NCI-H345 treated with DMSO at 0.1 percent for 48 hours (cell line): Measurements from ENCODE around the gene AGRN.
A peak's percentile ranks its signal among the peaks of the same experiment; 100 is the strongest.
"Not testable (repeated sequence)": the region's sequence is repeated elsewhere in the genome, so short reads cannot be mapped to it uniquely, and the experiment has no call there.

ENCODE experiments used
- DNase-seq: peaks from one replicate; lab custom pipeline; 2025; ENCODE audit not compliant: unreplicated experiment; lab: John Stamatoyannopoulos, UW

AGRN gene

DNA sequence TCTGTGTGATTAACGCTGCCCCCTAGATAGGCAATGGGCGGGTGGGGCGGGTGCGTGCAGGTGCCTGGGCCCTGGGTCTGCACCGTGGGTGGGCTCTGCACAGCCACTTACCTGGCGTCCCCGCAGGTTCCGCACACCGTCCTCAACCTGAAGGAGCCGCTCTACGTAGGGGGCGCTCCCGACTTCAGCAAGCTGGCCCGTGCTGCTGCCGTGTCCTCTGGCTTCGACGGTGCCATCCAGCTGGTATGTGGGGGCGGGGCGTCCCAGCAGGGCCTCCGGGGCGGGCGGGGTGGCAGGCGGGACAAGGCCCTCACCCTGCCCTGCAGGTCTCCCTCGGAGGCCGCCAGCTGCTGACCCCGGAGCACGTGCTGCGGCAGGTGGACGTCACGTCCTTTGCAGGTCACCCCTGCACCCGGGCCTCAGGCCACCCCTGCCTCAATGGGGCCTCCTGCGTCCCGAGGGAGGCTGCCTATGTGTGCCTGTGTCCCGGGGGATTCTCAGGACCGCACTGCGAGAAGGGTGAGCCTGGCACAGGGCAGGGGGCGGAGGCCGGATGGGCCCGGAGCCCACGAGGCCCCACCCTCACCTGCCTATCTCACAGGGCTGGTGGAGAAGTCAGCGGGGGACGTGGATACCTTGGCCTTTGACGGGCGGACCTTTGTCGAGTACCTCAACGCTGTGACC, 31.3 kb downstream of the AGRN start:
- DNase-seq, result no peak

DNA sequence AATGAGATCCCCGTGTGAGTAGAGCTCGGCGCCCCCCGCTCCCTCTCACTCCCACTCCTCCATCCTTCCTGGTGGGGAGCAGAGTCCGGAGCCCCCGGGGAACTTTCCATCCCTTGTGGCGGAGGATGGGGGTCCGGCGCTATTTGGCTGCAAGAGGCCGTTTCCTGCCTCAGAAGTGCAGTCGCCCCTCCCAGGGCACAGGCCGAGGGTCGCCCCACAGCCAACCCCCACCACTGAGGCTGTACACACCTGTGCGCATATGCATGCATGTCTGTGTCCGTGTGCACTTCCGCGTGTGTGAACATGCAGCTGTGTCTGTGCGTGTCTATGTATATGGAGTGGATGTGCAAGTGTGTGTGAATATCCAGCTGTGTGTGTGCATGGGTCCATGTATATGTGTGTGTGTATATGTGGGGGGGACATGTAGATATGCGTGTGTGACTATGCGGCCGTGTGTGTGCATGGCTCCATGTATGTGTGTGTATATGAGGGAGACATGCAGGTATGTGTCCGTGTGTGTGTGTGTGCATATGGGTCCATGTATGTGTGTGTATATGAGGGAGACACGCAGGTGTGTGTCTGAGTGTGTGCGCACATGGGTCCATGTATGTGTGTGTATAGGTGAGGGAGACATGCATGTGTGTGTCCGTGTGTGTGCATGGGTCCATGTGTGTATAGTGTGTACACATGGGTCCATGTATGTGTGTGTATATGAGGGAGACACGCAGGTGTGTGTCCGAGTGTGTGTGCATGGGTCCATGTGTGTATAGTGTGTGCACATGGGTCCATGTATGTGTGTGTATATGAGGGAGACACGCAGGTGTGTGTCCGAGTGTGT, 32.3 kb downstream of the AGRN start:
- no peak for DNase-seq

DNA sequence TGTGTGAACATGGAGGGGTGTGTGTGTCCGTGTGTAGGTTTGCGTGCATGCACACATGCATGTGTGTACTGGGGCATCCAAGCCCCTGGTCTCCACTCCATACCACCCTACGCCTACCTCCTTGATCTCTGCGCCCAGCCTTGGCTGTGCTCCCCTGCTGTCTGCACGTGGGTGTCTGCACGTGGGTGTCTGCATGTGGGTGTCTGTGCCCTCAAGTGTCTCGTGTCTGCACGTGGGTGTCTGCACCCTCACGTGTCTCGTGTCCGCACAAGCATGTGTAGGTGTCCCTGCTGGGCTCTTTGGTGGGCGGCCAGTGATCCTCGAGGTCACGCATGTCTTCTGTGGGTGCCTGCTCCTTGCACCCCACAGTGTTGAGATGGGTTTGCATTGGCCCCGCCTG, 33.1 kb downstream of the AGRN start:
- no peak for DNase-seq

DNA sequence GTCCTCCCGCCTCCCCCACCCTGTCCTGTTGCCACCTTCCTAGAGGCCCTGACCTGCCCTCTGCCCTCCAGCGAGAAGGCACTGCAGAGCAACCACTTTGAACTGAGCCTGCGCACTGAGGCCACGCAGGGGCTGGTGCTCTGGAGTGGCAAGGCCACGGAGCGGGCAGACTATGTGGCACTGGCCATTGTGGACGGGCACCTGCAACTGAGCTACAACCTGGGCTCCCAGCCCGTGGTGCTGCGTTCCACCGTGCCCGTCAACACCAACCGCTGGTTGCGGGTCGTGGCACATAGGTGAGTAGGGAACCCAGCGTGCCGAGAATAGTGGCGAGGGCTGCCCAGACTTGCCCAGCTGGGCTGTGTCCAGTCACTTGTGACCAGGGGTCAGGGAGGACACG, 33.8 kb downstream of the AGRN start:
- DNase-seq, result no peak

DNA sequence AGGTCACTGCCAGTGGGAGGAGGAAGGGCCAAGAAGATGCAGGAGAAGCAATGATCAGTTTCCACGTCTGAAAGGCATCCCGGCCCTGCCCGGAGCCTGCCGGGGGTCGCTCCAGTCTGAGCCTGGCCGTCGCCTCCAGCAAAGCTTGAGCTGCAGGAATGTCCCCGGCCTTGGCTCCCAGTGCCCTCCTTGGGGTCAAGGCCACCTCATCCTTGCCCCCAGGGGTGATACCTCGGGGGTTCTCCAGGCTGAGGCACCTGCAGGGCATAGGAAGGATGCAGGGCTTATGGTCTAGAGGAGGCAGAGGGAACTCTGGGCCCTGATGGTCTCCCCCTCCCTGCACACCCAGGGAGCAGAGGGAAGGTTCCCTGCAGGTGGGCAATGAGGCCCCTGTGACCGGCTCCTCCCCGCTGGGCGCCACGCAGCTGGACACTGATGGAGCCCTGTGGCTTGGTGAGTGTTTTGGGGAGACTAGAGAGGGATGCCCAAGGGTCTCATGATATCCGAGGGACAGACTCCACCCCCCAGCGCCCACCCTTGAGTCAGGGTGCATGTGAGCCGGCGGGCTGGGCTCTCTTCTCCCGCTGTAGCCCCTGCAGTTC, 34.3 kb downstream of the AGRN start:
- no peak for DNase-seq

DNA sequence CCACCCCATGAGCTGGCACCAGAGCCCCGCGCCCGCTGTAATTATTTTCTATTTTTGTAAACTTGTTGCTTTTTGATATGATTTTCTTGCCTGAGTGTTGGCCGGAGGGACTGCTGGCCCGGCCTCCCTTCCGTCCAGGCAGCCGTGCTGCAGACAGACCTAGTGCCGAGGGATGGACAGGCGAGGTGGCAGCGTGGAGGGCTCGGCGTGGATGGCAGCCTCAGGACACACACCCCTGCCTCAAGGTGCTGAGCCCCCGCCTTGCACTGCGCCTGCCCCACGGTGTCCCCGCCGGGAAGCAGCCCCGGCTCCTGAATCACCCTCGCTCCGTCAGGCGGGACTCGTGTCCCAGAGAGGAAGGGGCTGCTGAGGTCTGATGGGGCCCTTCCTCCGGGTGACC, 35.1 kb downstream of the AGRN start:
- no peak for DNase-seq

DNA sequence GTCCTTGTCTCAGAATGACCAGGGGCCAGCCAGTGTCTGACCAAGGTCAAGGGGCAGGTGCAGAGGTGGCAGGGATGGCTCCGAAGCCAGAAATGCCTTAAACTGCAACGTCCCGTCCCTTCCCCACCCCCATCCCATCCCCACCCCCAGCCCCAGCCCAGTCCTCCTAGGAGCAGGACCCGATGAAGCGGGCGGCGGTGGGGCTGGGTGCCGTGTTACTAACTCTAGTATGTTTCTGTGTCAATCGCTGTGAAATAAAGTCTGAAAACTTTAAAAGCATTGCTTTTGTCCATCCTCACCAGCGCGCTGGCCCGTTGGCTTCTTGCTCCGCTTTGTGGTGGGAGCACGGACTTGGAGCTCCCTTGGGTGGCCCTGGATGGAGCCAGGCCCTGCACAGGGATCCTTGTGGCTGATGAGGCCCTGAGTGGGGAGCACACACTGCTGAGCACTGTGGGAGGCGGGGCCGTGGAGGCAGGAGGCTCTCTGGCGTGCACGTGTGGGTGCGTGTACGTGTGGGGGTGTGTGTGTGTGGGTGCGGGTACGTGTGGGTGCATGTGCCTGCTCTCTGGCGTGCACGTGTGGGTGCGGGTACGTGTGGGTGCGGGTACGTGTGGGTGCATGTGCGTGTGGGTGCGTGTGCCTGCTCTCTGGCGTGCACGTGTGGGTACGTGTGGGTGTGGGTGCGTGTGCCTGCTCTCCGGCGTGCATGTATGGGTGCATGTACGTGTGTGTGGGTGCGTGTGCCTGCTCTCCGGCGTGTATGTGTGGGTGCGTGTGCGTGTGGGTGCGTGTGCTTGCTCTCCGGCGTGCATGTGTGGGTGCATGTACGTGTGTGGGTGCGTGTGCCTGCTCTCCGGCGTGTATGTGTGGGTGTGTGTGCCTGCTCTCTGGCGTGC, 36.2 kb downstream of the AGRN start:
- no peak for DNase-seq

DNA sequence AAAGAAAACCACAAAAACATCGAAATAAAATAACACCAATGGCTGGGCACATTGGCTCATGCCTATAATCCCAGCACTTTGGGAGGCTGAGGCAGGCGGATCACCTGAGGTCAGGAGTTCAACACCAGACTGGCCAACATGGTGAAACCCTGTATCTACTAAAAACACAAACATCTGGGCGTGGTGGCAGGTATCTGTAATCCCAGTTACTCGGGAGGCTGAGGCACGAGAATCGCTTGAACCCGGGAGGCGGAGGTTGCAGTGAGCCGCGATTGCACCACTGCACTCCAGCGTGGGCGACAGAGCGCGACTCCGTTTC, 37.8 kb downstream of the AGRN start:
- not testable (repeated sequence) for DNase-seq

DNA sequence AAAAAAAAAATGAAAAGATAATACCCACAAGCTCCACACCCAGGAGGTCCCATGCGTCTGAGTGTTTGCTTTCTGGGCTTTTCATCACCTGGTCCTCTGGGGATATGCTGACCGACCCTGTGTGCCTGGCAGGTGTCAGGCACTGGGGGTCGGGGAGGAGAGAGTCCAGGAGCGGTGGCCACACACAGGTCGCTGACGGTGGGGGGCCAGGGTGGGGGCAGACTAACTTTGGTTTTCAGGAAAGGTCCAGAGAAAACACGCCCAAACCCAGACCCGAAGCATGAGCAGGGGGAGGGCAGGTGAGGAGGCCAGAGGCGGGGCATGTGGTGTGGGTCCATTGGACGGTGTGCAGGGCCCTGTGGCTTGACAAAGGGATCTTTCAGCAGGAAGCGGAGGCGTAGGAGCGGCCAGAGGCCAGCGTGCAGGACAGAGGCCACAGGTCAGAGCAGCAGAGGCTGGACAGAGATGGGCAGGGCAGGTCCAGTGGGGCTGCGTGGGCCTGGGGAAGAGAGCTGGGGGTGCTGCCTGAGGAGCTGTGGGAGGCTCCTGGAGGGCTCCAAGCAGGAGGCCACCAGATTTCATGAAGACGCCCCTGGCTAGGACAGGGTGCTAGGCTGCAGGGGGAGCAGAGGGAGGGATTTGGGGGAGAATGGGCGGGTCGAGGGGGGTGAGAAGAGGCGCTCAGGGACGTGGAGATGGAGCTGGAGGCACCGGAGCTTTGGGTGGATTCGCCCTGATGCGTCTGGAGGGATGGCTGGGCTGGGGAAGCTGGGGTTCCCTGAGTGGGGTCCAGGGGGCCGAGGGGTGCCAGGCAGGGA, 38.4 kb downstream of the AGRN start:
- no peak for DNase-seq

DNA sequence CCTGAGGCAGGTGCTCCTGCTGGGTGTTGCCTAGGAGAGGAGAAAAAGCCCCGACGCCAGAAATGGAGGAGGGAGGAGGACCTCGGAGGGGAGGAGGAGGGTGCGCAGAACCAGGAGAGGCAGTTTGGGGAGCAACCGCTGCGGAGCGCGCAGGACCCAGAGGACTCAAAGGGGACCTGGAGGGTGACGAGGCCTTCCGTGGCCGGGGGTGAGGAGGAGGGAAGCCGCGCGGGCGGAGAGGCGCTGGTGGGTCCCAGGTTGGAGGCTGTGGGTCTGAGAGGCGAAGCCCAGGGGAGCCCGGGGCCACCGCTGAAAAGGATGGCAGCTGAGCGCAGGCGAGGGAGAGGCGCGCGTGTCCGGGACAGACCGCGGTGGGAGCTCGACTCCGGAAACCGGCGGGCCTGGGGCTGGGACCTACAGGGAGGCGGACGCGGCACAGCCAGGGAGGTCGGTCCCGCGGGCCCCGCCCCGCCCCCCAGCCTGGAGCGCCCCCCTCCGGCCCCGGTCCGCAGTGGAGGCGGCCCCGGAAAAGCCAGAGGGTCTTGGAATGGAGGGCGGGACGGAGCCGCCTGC, 39.1 kb downstream of the AGRN start:
- no peak for DNase-seq

DNA sequence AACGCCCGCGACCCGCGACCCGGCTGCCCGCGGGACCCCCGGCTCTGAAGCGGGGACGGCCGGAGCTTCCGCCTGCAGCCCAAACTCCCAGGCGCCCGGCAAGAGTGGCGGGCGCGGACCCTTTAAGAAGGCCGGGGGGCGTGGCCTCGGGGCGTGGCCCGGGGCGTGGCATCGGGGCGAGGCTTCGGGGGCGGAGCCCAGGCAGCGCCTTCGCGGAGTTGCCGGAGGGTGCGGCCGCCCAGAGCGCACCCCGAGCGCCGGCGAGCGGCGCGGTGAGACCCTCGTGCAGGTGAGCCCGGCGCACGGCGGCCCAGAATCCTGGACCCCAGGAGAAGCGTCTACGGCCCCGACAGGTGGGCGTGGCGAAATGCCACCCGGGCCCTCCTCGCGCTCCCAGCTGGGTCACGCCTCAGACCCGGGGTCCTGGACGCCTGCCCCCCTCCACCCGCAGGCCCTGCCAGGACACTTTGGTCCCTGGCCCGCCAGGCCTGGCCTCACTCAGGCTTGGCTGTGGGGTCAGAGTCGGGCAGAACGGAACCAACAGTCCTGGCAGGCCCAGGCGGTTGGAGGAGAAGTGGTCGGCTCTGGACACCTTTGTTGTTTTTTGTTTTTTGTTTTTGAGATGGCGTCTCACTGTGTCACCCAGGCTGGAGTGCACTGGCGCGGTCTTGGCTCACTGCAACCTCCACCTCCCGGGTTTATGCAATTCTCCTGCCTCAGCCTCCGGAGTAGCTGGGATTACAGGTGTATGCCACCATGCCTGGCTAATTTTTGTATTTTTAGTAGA, 39.8 kb downstream of the AGRN start:
- DNase-seq, result peak; percentile 31

DNA sequence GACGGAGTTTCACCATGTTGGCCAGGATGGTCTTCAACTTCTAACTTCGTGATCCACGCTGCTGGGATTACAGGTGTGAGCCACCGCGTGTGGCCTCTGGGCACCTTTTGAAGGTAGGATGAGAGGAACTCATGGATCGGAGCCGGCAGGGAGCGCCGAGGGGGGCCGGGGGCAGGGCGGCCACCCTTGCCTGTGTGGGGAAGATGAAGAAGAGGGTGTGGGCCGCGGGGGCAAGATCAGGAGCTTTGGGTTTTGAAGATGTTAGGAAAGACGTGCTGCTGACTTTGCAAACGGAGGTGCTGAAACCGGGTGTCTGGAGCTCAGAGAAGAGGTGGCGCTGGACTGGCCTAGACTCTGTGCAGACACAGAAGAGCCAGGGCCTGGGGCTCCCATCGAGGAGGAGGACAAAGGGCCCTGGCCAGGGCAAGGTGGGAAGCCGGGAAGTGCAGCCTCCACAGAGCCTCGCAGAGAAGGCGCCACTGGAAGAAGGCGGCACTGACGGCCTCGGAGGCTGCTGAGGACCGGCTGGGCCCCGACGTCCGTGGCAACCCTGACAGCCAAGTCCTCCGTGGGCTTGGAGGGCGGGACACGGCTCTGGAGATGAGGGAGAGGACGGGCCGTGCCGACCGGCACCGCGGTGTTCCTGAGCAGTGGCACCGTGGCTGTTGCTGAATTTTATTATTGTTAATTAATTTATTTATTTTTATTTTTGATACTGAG, 40.5 kb downstream of the AGRN start:
- DNase-seq, result no peak

DNA sequence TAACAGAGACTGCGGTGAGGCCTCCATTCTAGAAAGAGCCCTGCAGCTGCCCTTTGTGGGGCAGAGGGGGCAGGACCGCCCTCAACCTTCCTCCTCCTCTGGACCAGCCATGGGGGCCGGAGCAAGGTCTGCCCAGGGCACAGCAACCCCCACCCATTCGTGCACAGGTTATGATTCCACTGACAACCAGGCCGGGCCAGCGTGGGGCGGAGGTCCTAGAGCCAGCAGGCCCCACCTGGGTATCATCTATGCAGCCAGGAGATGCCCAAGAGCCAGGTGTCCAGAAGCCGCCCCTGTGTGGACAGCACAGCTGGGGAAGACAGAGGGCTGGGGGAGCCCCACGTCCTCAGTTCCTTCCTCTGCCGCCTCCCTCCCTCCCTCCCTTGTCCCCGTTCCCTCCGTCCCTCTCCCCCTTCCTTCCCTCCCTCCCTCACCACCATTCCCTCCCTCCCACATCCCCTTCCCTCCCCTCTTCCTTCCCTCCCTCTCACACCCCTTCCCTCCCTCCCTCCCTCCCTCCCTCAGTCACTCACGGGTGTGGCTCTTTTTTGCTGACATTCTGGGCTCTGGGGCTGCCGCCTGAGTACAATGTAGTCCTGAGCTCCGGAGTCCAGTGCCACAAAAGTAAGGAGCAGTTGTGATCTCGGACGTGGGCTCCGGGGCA, 41.9 kb downstream of the AGRN start:
- no peak for DNase-seq

DNA sequence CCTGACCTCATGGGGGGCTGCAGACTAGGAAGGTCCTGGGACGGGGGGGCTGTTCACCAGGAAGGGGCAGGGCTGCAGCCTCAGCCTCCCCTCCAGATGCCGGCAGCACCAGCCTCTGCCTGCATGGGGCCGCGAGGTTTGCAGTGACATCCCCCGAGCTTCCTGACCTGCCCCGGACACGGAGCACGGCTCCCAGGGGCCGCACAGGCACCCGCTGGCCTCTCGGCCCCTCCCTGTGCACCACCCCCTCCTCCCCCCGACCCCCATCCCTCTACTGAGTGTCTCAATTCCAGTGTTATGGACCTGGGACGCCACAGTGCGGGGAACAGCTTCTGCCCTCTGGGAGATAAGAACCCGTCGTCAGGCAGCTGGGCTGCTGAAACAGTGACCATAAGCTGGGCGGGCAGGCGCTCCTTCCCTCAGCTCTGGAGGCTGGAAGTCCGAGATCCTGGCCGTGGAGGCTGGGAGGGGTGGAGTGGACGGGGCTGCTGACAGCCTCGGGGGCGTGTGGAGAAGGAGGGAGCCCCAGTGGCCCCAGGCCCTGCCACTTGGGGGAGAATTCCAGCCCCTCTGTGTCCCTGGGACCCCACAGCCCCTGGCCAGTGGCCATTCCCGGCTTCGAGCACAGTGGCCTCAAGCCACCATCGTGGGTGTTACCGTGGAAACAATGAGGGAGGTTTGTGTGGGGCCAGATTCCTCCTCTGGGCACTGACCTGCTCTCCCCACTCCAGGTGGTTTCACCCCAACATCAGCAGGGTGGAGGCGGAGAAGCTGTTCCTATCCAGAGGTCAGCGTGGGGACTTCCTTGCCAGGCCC, 42.6 kb downstream of the AGRN start:
- no peak for DNase-seq

DNA sequence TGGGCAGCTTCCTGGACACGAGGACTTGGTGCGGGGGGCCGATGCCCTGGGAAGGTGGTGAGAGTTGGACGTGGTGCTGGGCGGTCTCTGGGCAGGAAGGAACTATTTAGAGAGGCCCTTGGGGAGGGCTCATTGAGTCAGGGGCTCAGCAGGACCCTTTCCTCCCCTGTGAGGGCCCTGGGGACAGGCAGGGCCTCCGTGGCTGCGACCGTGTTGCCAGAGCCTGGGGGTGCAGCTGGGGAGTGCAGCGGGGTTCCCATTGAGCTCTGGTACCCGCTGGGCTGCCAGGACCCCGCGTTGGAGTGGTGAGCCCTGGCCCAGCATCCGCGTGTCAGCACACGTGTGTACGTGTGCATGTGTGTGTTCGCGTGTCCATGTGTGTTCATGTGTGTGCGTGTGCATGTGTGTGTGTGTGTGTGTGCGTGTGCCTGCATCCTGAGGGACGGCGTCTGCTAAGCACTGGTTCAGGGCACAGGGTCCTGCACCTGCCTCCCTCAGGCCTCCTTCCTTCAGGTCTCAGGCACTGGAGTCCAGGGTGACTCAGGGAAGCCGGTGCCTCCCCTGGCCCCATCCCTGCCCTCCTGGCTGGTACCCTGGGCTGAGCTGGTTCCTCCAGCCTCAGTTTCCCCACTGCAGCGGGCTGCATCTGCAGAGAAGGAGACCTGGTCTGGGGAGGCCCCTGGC, 43.5 kb downstream of the AGRN start:
- no peak for DNase-seq

DNA sequence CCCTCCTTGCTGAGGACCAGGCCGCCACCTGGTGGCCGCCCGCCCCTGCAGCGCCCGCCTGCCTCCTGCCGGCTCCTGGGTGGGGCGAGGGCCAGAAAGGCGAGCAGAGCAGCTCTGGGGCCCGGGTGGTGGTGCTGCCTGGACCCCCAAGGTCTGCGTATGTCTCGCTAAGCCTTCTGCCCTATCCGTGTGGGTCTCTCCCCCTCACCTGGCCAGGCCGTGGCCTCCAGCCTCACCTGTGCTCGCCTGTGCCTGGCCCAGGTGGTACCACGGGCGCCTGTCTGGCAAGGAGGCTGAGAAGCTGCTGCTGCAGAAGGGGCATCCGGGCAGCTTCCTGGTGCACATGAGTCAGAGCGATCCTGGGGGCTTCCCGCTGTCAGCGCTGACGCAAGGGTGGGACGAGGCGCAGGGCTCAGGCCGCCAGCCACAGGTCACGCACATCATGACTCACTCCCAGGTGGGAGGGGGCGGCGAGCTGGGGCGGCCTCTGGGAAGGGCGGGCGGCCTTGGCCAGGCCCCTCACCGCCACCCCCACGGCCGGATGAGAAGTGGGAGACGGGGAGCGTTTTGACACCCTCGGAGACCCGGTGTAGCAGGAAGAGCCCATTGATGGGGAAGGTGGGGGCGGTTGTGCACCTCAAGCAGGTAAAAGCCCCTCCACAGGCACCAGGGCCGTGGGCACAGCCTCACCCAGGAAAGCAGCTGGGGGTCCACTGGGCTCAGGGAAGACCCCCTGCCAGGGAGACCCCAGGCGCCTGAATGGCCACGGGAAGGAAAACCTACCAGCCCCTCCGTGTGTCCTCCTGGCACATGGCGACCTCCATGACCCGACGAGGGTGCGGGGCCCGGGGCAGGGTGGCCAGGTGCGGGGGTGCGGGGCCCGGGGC, 44.3 kb downstream of the AGRN start:
- DNase-seq, result peak; percentile 18
